ENCODE results near the gene TNK1.

GRCh38 chr17:7369825-7370224 lies 11.1 kb upstream of the TNK1 start:
- TF ChIP-seq CTCF (IDR thresholded peaks at IDR 0.05) (no peak), POLR2A (IDR thresholded peaks at IDR 0.05) (no peak), EP300 (IDR thresholded peaks at IDR 0.05; ENCODE audit: low read depth) (no peak), POLR2AphosphoS5 (IDR thresholded peaks at IDR 0.05) (no peak)

Measured in transverse colon (tissue), 4 donors.